WI38 (cell line): Measurements from ENCODE around the gene ANAPC13.
A peak's percentile ranks its signal among the peaks of the same experiment; 100 is the strongest.

ENCODE experiments used
- H3K4me3 ChIP-seq: 2 replicates; pipeline ENCODE4 v1.5.1; 2011; ENCODE audit warnings: low read depth, mild to moderate bottlenecking, control low read depth, low read length
- TF ChIP-seq, protein P1 (sequence below): IDR thresholded peaks from 2 replicates; pipeline ENCODE4 v1.5.1; 2012; ENCODE audit warnings: low read depth, mild to moderate bottlenecking, control low read depth, low read length

Gene ANAPC13

GRCh38 chr3:134525293-134525692, 39.5 kb upstream of the ANAPC13 start:
- TF ChIP-seq, protein P1, sequence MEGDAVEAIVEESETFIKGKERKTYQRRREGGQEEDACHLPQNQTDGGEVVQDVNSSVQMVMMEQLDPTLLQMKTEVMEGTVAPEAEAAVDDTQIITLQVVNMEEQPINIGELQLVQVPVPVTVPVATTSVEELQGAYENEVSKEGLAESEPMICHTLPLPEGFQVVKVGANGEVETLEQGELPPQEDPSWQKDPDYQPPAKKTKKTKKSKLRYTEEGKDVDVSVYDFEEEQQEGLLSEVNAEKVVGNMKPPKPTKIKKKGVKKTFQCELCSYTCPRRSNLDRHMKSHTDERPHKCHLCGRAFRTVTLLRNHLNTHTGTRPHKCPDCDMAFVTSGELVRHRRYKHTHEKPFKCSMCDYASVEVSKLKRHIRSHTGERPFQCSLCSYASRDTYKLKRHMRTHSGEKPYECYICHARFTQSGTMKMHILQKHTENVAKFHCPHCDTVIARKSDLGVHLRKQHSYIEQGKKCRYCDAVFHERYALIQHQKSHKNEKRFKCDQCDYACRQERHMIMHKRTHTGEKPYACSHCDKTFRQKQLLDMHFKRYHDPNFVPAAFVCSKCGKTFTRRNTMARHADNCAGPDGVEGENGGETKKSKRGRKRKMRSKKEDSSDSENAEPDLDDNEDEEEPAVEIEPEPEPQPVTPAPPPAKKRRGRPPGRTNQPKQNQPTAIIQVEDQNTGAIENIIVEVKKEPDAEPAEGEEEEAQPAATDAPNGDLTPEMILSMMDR, result no peak
- no peak overlapping the region for H3K4me3 ChIP-seq

DNA sequence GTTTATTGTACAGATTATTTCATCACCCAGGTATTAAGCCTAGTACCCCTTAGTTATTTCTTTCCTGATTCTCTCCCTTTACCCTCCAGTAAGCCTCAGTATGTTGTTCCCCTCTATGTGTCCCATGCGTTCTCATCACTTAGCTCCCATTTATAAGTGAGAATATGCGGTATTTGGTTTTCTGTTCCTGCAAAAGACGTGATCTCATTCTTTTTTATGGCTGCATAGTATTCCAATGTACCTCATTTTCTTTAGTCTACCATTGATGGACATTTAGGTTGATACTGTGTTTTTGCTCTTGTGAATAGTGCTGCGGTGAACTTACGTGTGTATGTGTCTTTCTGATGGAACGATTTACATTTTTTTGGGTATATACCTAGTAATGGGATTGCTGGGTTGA, 36.8 kb upstream of the ANAPC13 start:
- TF ChIP-seq, protein P1, result no peak
- H3K4me3 ChIP-seq, result no peak overlapping the region

- TF ChIP-seq, protein P1, result no peak
- H3K4me3 ChIP-seq, result peak overlapping the region; percentile 40
Observed at GRCh38 chr3:134517791-134518190, 32.0 kb upstream of the ANAPC13 start.

DNA sequence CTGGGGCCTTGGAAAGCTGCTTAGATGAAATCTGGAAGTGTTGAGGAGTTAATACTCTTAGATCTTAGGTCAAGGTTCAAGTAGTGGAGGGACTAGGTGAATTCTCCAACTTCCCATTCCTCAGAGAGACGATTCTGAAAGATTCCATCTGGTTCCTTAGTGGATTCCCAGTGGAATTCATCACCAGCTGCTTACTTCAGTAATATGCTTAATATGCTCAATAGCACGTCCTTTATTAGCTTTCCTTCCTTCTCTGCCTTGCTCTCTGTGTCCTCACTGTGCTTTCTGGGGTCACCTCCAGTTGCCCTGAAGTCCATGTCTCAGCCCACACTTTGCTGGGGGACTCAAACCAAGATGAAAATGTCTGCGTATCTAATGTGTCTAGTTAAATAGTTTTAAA, 31.1 kb upstream of the ANAPC13 start:
- TF ChIP-seq, protein P1, result no peak
- no peak overlapping the region for H3K4me3 ChIP-seq

GRCh38 chr3:134511500-134511899, 25.7 kb upstream of the ANAPC13 start:
- H3K4me3 ChIP-seq, result no peak overlapping the region
- TF ChIP-seq, protein P1, result no peak

GRCh38 chr3:134505485-134505884, 19.7 kb upstream of the ANAPC13 start:
- TF ChIP-seq, protein P1, result no peak
- H3K4me3 ChIP-seq, result no peak overlapping the region

- TF ChIP-seq, protein P1, result no peak
- no peak overlapping the region for H3K4me3 ChIP-seq
Observed at GRCh38 chr3:134504132-134504531, 18.3 kb upstream of the ANAPC13 start.
